Loucy (cell line): ENCODE measurements around the gene DNTTIP2.

Source experiments
- H2AFZ ChIP-seq: fragments of 200-600 bp; sonication (generic); 2 replicates; pipeline ENCODE4 v1.6.0; 2016; ENCODE audit warnings: antibody characterized with exemption, mild to moderate bottlenecking, low read length, moderate library complexity
- H3F3A ChIP-seq: fragments of 200-600 bp; 2 replicates; pipeline ENCODE4 v1.6.0; 2016; ENCODE audit warnings: antibody characterized with exemption, low read depth, mild to moderate bottlenecking
- H3K27me3 ChIP-seq: fragments of 200-600 bp; sonication (generic); 2 replicates; pipeline ENCODE4 v1.6.1; 2014; ENCODE audit warnings: low read length, mild to moderate bottlenecking; ENCODE audit not compliant: insufficient read depth, poor library complexity, severe bottlenecking
- H3K36me3 ChIP-seq: fragments of 200-600 bp; sonication (generic); 2 replicates; pipeline ENCODE4 v1.6.1; 2016; ENCODE audit warnings: low read length; ENCODE audit not compliant: insufficient read depth
- H3K4me1 ChIP-seq: fragments of 200-600 bp; sonication (generic); 2 replicates; pipeline ENCODE4 v1.5.1; 2014; ENCODE audit warnings: low read length, mild to moderate bottlenecking; ENCODE audit not compliant: insufficient read depth, poor library complexity, severe bottlenecking
- H3K4me2 ChIP-seq: fragments of 200-600 bp; sonication (generic); 2 replicates; pipeline ENCODE4 v1.6.0; 2014; ENCODE audit warnings: antibody characterized with exemption, low read length, low read depth, mild to moderate bottlenecking; ENCODE audit not compliant: poor library complexity, severe bottlenecking
- H3K4me3 ChIP-seq: fragments of 200-600 bp; sonication (generic); 2 replicates; pipeline ENCODE4 v1.5.1; 2014; ENCODE audit warnings: low read length, mild to moderate bottlenecking, mixed read lengths; ENCODE audit not compliant: poor library complexity, severe bottlenecking
- H3K79me2 ChIP-seq: fragments of 200-600 bp; sonication (generic); 2 replicates; pipeline ENCODE4 v1.6.1; 2014; ENCODE audit warnings: low read length; ENCODE audit not compliant: insufficient read depth
- H3K9ac ChIP-seq: fragments of 200-600 bp; sonication (generic); 2 replicates; pipeline ENCODE4 v1.6.0; 2014; ENCODE audit warnings: mild to moderate bottlenecking, low read depth, low read length, moderate library complexity; ENCODE audit not compliant: poor library complexity, severe bottlenecking
- H3K9me2 ChIP-seq: fragments of 200-600 bp; sonication (generic); replicated peaks from 2 replicates; pipeline ENCODE4 v1.6.1; 2016; ENCODE audit warnings: low read depth, low read length, mixed read lengths
- H3K9me3 ChIP-seq: fragments of 200-600 bp; sonication (generic); 2 replicates; pipeline ENCODE4 v1.6.1; 2014; ENCODE audit warnings: mild to moderate bottlenecking, antibody characterized with exemption, low read length, low read depth; ENCODE audit not compliant: insufficient read depth
- H4K20me1 ChIP-seq: fragments of 200-600 bp; sonication (generic); 2 replicates; pipeline ENCODE4 v1.6.0; 2014; ENCODE audit warnings: antibody characterized with exemption, low read length, mild to moderate bottlenecking; ENCODE audit not compliant: insufficient read depth, poor library complexity, severe bottlenecking
- CTCF ChIP-seq: fragments of 200-600 bp; sonication (generic); conservative IDR thresholded peaks from 2 replicates; pipeline ENCODE4 v1.5.1; 2014; ENCODE audit warnings: mild to moderate bottlenecking, antibody characterized with exemption, low read length
- EZH2phosphoT487 ChIP-seq: fragments of 200-600 bp; IDR thresholded peaks from 2 replicates; pipeline ENCODE4 v1.6.1; 2018; ENCODE audit warnings: antibody characterized with exemption, mild to moderate bottlenecking, moderate library complexity, borderline replicate concordance

Gene DNTTIP2

GRCh38 chr1:93817819-93818569 is 61.0 kb downstream of the DNTTIP2 start:
- H3K9ac ChIP-seq = no peak overlapping the region
- peak overlapping the region; percentile 57 for H3K4me2 ChIP-seq
- H3K9me2 ChIP-seq = no peaks in the 10 kb centered on the region
- no peaks in the 10 kb centered on the region for H3K79me2 ChIP-seq
- H4K20me1 ChIP-seq = no peaks in the 10 kb centered on the region
- H3F3A ChIP-seq = peaks cover 5% of the 10 kb centered on the region; the same call in 1 of the 2 replicates
- no peaks in the 10 kb centered on the region for H3K9me3 ChIP-seq
- H3K4me1 ChIP-seq = peaks cover 30% of the 10 kb centered on the region
- H3K4me3 ChIP-seq = no peak overlapping the region
- H3K27me3 ChIP-seq = no peaks in the 10 kb centered on the region
- no peak overlapping the region for H2AFZ ChIP-seq
- H3K36me3 ChIP-seq = no peaks in the 10 kb centered on the region
- no peak for TF ChIP-seq EZH2phosphoT487
- TF ChIP-seq CTCF = no peak

DNA sequence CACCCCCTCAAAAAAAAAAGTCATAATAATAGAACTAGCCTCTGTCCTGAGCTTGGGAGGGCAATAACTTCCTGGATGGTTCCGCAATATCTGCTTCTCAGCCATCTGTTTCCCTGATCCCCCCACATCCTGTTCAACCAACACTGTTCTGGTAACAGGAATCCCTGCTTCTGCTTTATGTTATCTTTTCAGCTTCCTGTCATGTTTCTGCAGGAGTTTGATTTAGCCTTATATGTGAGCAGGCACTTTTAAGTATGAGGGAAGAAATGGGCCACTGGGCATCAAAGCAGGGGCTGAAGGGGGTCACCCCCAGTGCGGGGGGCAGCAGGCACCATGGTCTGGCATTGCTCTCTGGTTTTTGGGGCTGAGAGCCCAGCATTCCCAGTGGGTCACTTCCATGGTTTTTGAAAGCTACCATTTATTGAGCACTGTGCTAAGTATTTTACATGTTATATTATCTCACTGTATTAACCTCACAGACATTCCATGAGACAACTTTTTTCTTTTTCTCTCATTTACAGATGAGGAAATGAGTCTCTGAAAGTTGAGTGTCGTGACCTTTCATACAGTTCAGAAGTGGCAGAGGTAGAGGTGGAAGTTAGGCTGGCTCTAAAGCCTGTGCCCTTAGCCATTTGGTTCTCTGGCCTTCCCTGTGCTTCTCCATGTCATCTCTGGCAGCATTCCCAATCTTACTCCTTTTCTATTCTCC is 61.9 kb downstream of the DNTTIP2 start:
- Histone ChIP-seq H3K79me2 (no peaks in the 10 kb centered on the region), H3K27me3 (no peaks in the 10 kb centered on the region), H4K20me1 (no peaks in the 10 kb centered on the region), H3K4me1 (peaks cover 30% of the 10 kb centered on the region), H3K4me2 (peak overlapping the region; percentile 57), H3K9me3 (no peaks in the 10 kb centered on the region), H2AFZ (no peak overlapping the region), H3K4me3 (no peak overlapping the region), H3F3A (peaks cover 5% of the 10 kb centered on the region; the same call in 1 of the 2 replicates), H3K9ac (no peak overlapping the region), H3K9me2 (no peaks in the 10 kb centered on the region), H3K36me3 (no peaks in the 10 kb centered on the region)
- TF ChIP-seq EZH2phosphoT487 (peak; percentile 52; the same call in 1 of the 2 replicates), CTCF (no peak)
